Nephron progenitor cell (in vitro differentiated cells): ENCODE measurements around the gene COX4I2.

Experiments used
- DNase-seq: peaks from one replicate; pipeline ENCODE4 v3.0.0; 2021
- H3K27ac Mint-ChIP-seq: 2 replicates; pipeline ENCODE4 v1.8.0; 2021; ENCODE audit warnings: mild to moderate bottlenecking, moderate library complexity, mixed read lengths
- H3K27me3 Mint-ChIP-seq: 2 replicates; pipeline ENCODE4 v1.8.0; 2021; ENCODE audit warnings: mild to moderate bottlenecking, low read depth, mixed read lengths; ENCODE audit not compliant: poor library complexity
- H3K36me3 Mint-ChIP-seq: 2 replicates; pipeline ENCODE4 v1.8.0; 2021; ENCODE audit warnings: low read depth, mixed read lengths
- H3K4me1 Mint-ChIP-seq: 2 replicates; pipeline ENCODE4 v1.8.0; 2021; ENCODE audit warnings: mixed read lengths
- H3K4me3 Mint-ChIP-seq: 2 replicates; pipeline ENCODE4 v1.8.0; 2021; ENCODE audit warnings: mild to moderate bottlenecking, moderate library complexity, mixed read lengths
- H3K9me3 Mint-ChIP-seq: 2 replicates; pipeline ENCODE4 v1.8.0; 2021; ENCODE audit warnings: mild to moderate bottlenecking, moderate library complexity, mixed read lengths
- TF ChIP-seq, protein P1 (sequence below): fragments of 200-600 bp; sonication (generic); IDR thresholded peaks from 2 replicates; pipeline ENCODE4 v1.5.0; 2021; ENCODE audit warnings: antibody characterized with exemption

COX4I2 gene

DNA sequence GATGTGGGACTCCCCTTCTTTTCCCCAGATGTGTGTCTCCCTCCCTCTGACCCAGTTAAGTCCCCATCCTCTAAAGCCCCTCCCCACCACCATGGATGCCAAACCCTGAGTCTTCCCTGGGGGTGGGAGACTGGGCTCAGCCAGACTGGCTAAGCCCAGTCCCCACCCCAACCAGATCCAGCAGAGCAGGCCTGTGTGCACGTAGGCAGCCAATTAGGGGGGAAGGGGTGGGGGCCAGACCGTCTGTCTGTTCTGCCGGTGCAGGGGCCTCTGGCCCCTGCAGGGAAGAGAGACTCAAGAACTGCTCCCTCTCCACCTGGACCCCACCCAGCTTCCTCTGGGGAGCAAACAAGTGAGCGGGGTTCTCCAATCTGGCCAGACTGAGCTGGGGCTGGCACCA, 605 bp downstream of the COX4I2 start:
- DNase-seq = no peak
- Mint-ChIP-seq H3K9me3 (no peaks in the 10 kb centered on the region), H3K4me1 (peaks cover 10% of the 10 kb centered on the region), H3K36me3 (no peaks in the 10 kb centered on the region), H3K27me3 (peaks cover 4% of the 10 kb centered on the region), H3K27ac (peak overlapping the region; percentile 69), H3K4me3 (no peak overlapping the region)
- TF ChIP-seq, protein P1, sequence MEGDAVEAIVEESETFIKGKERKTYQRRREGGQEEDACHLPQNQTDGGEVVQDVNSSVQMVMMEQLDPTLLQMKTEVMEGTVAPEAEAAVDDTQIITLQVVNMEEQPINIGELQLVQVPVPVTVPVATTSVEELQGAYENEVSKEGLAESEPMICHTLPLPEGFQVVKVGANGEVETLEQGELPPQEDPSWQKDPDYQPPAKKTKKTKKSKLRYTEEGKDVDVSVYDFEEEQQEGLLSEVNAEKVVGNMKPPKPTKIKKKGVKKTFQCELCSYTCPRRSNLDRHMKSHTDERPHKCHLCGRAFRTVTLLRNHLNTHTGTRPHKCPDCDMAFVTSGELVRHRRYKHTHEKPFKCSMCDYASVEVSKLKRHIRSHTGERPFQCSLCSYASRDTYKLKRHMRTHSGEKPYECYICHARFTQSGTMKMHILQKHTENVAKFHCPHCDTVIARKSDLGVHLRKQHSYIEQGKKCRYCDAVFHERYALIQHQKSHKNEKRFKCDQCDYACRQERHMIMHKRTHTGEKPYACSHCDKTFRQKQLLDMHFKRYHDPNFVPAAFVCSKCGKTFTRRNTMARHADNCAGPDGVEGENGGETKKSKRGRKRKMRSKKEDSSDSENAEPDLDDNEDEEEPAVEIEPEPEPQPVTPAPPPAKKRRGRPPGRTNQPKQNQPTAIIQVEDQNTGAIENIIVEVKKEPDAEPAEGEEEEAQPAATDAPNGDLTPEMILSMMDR = no peak

DNA sequence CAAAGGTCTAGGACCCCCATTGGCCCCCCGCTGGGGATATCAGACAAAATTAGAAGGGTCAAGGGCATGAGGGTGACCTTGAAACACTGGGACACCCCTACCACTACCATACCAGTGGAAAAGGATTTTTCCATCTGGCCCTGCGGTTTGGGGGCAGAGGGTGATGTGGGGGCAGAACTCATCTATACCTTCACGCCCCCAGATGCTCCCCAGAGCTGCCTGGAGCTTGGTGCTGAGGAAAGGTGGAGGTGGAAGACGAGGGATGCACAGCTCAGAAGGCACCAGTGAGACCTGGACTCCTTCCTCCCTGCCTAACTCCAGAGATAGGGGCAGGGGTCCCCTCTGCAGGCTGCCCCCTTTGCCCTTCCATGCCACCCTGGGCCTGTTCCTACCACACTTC, 1.1 kb downstream of the COX4I2 start:
- H3K27me3 Mint-ChIP-seq = peaks cover 4% of the 10 kb centered on the region
- H3K27ac Mint-ChIP-seq = no peak overlapping the region
- H3K4me1 Mint-ChIP-seq = peaks cover 10% of the 10 kb centered on the region
- DNase-seq = no peak
- H3K36me3 Mint-ChIP-seq = no peaks in the 10 kb centered on the region
- TF ChIP-seq, protein P1 = no peak
- H3K9me3 Mint-ChIP-seq = no peaks in the 10 kb centered on the region
- no peak overlapping the region for H3K4me3 Mint-ChIP-seq

DNA sequence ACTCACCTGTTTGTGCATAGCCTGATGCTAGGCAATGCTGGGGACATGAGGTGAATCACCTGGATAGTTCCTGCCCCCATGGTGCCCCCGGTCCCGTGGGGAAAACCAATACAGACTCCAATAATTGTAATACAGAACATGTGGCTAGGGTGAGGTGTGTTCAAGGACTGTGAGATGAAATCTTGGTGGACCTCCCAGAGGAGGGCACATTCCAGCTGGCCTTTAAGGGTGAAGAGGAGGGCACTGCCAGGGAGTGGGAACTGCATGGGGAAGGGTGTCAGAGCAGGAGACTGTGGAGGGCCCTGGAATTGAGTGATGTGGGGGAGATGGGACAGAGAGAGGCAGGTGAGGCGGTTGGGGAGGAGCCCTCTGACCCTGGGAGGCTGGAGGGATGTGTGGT, 2.5 kb downstream of the COX4I2 start:
- TF ChIP-seq, protein P1 = no peak
- H3K27me3 Mint-ChIP-seq = peaks cover 4% of the 10 kb centered on the region
- DNase-seq = no peak
- H3K9me3 Mint-ChIP-seq = no peaks in the 10 kb centered on the region
- H3K4me3 Mint-ChIP-seq = no peak overlapping the region
- H3K4me1 Mint-ChIP-seq = peaks cover 21% of the 10 kb centered on the region
- no peak overlapping the region for H3K27ac Mint-ChIP-seq
- H3K36me3 Mint-ChIP-seq = no peaks in the 10 kb centered on the region

GRCh38 chr20:31641391-31641790, 3.7 kb downstream of the COX4I2 start:
- Mint-ChIP-seq H3K4me1 (peaks cover 21% of the 10 kb centered on the region), H3K36me3 (no peaks in the 10 kb centered on the region), H3K4me3 (no peak overlapping the region), H3K27ac (no peak overlapping the region), H3K9me3 (no peaks in the 10 kb centered on the region), H3K27me3 (peaks cover 4% of the 10 kb centered on the region)
- no peak for DNase-seq
- TF ChIP-seq, protein P1 = no peak

GRCh38 chr20:31642837-31643236, 5.1 kb downstream of the COX4I2 start:
- TF ChIP-seq, protein P1 = no peak
- Mint-ChIP-seq H3K9me3 (no peaks in the 10 kb centered on the region), H3K4me3 (no peak overlapping the region), H3K27ac (no peak overlapping the region), H3K36me3 (no peaks in the 10 kb centered on the region), H3K4me1 (peaks cover 24% of the 10 kb centered on the region), H3K27me3 (peaks cover 4% of the 10 kb centered on the region)
- no peak for DNase-seq

GRCh38 chr20:31643522-31643921, 5.8 kb downstream of the COX4I2 start:
- no peak overlapping the region for H3K27ac Mint-ChIP-seq
- H3K36me3 Mint-ChIP-seq = no peaks in the 10 kb centered on the region
- TF ChIP-seq, protein P1 = no peak
- peaks cover 4% of the 10 kb centered on the region for H3K27me3 Mint-ChIP-seq
- no peak for DNase-seq
- H3K9me3 Mint-ChIP-seq = no peaks in the 10 kb centered on the region
- no peak overlapping the region for H3K4me3 Mint-ChIP-seq
- H3K4me1 Mint-ChIP-seq = peaks cover 18% of the 10 kb centered on the region
